Activated T-helper 9 cell treated with anti-CD3 and anti-CD28 coated beads, Interleukin-2, amount 50 U/mL, for 16 hours (primary cell): ENCODE results near the gene KDM6B.

Source experiments
- DNase-seq: peaks from one replicate; pipeline ENCODE4 v3.0.0-alpha.2; 2020; ENCODE audit warnings: low read depth

The KDM6B gene

DNA sequence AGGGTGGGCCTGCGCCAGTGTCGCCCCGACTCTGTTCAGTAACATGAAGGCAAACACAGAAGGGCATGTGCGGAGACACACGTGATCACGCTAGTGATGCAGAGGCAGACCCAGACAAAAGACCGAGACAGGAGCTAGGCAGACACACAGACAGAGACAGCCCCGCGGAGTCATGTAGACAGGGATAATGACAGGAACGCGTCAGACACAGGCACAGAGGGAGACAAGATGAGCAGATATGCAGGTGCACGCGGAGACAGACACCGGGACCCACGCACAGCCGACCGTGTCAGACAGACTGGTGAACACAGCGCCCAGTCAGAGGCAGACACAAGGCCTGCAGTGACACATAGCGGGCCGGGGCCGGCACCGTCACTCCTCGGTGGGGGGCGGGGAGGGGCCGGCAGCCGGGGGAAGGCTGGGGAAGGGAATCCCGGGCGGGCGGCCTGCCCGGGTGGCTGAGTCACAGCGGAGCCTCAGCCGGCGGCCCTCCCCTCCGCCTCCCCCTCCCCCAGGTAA, 7.4 kb downstream of the KDM6B start:
- peak; percentile 93 for DNase-seq

- DNase-seq = peak; percentile 81
Measured at GRCh38 chr17:7841915-7842379, 7.9 kb downstream of the KDM6B start.

GRCh38 chr17:7842380-7843256, 8.6 kb downstream of the KDM6B start:
- peak; percentile 99 for DNase-seq

DNA sequence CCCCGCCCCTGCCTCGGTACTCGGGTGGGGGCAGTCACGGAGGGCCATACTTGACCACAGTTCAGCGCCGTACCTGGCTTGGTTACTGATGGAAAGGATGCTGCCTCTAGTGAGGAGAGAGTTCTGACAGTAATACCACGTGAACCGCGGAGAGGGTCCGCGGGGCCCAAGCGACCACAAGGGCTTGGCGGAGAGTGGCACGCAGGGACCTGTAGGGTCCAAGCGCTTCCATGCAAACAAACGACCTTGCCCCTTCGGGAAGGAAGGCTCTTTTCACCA, 9.2 kb downstream of the KDM6B start:
- DNase-seq = no peak

- DNase-seq = peak; percentile 90
Measured at GRCh38 chr17:7843536-7844291, 9.7 kb downstream of the KDM6B start.

GRCh38 chr17:7844292-7845154, 10.5 kb downstream of the KDM6B start:
- DNase-seq = peak; percentile 77

- DNase-seq = no peak
Measured at GRCh38 chr17:7845359-7846062, 11.5 kb downstream of the KDM6B start.

DNA sequence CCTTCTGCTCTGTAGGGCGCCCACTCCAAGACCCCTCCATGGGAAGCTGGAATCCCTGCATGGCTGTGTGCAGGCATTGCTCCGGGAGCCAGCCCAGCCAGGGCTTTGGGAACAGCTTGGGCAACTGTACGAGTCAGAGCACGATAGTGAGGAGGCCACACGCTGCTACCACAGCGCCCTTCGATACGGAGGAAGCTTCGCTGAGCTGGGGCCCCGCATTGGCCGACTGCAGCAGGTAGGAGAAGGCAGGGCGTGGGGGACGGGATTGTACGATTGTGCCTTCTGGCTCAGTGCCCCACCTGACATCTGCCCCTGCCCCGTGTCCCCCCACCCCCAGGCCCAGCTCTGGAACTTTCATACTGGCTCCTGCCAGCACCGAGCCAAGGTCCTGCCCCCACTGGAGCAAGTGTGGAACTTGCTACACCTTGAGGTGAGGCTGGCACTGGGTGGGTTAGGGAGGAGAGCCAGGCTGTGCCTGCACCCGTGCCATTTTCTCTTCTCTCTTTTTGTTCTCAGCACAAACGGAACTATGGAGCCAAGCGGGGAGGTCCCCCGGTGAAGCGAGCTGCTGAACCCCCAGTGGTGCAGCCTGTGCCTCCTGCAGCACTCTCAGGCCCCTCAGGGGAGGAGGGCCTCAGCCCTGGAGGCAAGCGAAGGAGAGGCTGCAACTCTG, 12.2 kb downstream of the KDM6B start:
- no peak for DNase-seq

DNA sequence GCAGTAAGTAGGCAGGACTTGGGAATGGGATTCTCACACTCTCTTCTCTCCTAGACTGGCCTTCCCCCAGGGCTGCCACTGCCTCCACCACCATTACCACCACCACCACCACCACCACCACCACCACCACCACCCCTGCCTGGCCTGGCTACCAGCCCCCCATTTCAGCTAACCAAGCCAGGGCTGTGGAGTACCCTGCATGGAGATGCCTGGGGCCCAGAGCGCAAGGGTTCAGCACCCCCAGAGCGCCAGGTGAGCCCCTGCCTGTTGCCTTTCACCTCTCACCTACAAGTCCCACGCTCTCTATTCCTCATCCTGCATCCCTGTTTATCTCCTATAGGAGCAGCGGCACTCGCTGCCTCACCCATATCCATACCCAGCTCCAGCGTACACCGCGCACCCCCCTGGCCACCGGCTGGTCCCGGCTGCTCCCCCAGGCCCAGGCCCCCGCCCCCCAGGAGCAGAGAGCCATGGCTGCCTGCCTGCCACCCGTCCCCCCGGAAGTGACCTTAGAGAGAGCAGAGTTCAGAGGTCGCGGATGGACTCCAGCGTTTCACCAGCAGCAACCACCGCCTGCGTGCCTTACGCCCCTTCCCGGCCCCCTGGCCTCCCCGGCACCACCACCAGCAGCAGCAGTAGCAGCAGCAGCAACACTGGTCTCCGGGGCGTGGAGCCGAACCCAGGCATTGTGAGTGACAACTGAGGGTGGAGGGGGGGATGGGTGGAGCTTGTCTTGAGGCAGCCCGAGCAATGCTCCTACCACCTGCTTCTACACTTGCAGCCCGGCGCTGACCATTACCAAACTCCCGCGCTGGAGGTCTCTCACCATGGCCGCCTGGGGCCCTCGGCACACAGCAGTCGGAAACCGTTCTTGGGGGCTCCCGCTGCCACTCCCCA, 13.0 kb downstream of the KDM6B start:
- DNase-seq = no peak

DNA sequence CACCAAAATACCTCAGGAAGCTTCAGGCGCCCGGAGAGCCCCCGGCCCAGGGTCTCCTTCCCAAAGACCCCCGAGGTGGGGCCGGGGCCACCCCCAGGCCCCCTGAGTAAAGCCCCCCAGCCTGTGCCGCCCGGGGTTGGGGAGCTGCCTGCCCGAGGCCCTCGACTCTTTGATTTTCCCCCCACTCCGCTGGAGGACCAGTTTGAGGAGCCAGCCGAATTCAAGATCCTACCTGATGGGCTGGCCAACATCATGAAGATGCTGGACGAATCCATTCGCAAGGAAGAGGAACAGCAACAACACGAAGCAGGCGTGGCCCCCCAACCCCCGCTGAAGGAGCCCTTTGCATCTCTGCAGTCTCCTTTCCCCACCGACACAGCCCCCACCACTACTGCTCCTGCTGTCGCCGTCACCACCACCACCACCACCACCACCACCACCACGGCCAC, 14.1 kb downstream of the KDM6B start:
- DNase-seq = no peak

DNA sequence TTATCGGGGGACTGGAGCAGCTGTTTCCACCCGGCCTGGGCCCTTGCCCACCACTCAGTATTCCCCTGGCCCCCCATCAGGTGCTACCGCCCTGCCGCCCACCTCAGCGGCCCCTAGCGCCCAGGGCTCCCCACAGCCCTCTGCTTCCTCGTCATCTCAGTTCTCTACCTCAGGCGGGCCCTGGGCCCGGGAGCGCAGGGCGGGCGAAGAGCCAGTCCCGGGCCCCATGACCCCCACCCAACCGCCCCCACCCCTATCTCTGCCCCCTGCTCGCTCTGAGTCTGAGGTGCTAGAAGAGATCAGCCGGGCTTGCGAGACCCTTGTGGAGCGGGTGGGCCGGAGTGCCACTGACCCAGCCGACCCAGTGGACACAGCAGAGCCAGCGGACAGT, 14.7 kb downstream of the KDM6B start:
- DNase-seq = no peak

DNA sequence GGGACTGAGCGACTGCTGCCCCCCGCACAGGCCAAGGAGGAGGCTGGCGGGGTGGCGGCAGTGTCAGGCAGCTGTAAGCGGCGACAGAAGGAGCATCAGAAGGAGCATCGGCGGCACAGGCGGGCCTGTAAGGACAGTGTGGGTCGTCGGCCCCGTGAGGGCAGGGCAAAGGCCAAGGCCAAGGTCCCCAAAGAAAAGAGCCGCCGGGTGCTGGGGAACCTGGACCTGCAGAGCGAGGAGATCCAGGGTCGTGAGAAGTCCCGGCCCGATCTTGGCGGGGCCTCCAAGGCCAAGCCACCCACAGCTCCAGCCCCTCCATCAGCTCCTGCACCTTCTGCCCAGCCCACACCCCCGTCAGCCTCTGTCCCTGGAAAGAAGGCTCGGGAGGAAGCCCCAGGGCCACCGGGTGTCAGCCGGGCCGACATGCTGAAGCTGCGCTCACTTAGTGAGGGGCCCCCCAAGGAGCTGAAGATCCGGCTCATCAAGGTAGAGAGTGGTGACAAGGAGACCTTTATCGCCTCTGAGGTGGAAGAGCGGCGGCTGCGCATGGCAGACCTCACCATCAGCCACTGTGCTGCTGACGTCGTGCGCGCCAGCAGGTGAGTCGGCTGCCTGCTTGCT, 15.2 kb downstream of the KDM6B start:
- no peak for DNase-seq

- DNase-seq = no peak
Measured at GRCh38 chr17:7849751-7850504, 15.9 kb downstream of the KDM6B start.

- no peak for DNase-seq
Measured at GRCh38 chr17:7850701-7851437, 16.9 kb downstream of the KDM6B start.

DNA sequence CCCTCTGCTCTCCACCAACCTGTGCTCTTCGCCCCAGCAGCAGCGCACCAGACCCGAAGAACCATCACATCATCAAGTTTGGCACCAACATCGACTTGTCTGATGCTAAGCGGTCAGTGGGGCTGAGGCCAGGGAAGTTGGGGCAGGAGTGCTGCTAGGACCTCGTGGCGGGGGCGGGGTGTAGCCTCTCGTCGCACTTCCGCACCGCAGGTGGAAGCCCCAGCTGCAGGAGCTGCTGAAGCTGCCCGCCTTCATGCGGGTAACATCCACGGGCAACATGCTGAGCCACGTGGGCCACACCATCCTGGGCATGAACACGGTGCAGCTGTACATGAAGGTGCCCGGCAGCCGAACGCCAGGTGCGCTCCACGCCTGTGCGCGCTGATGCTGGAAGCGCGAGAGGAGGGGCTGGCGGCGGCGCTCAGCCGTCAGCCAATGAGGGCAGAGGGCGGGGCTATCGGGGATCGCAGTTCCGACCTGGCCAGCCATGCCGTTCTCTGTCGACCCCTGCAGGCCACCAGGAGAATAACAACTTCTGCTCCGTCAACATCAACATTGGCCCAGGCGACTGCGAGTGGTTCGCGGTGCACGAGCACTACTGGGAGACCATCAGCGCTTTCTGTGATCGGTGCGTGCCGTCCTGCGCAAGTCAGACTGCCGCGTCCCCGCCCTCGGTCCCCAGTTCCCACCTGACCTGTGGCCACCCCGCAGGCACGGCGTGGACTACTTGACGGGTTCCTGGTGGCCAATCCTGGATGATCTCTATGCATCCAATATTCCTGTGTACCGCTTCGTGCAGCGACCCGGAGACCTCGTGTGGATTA, 17.6 kb downstream of the KDM6B start:
- peak; percentile 90 for DNase-seq

GRCh38 chr17:7852262-7852670, 18.2 kb downstream of the KDM6B start:
- no peak for DNase-seq
